Stimulated activated effector memory CD8-positive, alpha-beta T cell treated with anti-CD3 and anti-CD28 coated beads, Interleukin-12 subunit alpha, Interleukin-12 subunit beta, amount 100 ng/mL, for 72 hours (primary cell): ENCODE data around the gene RNF180.

Experiments used
- ATAC-seq: fragments of 150-1000 bp; cut with Tn5 transposase; 2 replicates; pipeline ENCODE4 v1.10.0; 2021
- DNase-seq, 2 donors: peaks; one replicate each; pipeline ENCODE4 v3.0.0; 2021 to 2022; ENCODE audit warnings: low spot score in 2 of 2
- H3K27ac Mint-ChIP-seq: one replicate; pipeline ENCODE4 v1.8.0; 2022; ENCODE audit warnings: mild to moderate bottlenecking, mixed read lengths
- H3K36me3 Mint-ChIP-seq: one replicate; pipeline ENCODE4 v1.8.0; 2022; ENCODE audit warnings: mild to moderate bottlenecking, mixed read lengths
- H3K4me1 Mint-ChIP-seq: one replicate; pipeline ENCODE4 v1.8.0; 2022; ENCODE audit warnings: mixed read lengths
- H3K4me3 Mint-ChIP-seq: one replicate; pipeline ENCODE4 v1.8.0; 2022; ENCODE audit warnings: mild to moderate bottlenecking, mixed read lengths
- H3K9me3 Mint-ChIP-seq: one replicate; pipeline ENCODE4 v1.8.0; 2022; ENCODE audit warnings: mixed read lengths

The RNF180 gene, protein sequence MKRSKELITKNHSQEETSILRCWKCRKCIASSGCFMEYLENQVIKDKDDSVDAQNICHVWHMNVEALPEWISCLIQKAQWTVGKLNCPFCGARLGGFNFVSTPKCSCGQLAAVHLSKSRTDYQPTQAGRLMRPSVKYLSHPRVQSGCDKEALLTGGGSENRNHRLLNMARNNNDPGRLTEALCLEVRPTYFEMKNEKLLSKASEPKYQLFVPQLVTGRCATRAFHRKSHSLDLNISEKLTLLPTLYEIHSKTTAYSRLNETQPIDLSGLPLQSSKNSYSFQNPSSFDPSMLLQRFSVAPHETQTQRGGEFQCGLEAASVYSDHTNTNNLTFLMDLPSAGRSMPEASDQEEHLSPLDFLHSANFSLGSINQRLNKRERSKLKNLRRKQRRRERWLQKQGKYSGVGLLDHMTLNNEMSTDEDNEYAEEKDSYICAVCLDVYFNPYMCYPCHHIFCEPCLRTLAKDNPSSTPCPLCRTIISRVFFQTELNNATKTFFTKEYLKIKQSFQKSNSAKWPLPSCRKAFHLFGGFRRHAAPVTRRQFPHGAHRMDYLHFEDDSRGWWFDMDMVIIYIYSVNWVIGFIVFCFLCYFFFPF

DNA sequence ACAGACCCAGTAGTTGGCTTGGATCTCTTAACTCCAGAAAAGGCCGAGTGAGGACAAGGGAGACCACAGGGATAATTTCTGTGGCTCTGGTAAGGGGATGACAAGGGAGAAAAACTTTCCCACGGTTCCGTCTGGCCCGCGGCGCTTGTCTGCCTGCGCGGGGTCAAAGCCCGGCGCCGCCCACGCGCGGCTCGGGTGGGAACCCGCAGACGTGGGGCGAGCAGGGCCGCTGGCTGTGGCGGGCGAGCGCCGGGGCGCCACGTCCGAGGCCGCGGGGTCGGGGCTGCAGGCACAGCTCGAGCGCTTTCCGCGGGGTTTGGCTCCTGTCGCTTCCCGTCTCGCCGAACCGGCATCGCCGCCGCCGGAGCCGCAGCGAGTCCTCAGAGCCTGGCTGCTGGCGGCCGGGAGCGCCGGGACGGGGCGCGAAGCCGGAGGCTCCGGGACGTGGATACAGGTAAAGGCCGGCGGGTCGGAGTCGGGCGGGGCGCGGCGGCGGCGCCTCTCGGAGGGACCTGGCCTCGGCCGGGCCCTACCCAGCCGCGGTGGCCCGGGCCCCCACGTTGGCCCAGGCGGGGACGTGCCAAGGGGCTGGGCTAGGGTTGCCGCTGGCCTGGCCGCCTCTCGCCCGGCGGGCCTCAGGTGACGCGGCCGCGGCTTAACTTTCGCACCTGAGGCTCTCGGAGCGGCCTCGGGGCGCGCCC, at the start of gene RNF180:
Gene RNF180 (plus strand): TSS at position 344 of the 701 bp plus-strand sequence. CDS start 34,965 bp downstream, outside the sequence.
- DNase-seq (no peak), ATAC-seq (no peak)
- Mint-ChIP-seq H3K9me3 (no peaks in the 10 kb centered on the region), H3K27ac (no peak within 1 kb of the TSS), H3K4me3 (no peak within 1 kb of the TSS), H3K36me3 (no peaks in the 10 kb centered on the region), H3K4me1 (no peaks in the 10 kb centered on the region)

DNA sequence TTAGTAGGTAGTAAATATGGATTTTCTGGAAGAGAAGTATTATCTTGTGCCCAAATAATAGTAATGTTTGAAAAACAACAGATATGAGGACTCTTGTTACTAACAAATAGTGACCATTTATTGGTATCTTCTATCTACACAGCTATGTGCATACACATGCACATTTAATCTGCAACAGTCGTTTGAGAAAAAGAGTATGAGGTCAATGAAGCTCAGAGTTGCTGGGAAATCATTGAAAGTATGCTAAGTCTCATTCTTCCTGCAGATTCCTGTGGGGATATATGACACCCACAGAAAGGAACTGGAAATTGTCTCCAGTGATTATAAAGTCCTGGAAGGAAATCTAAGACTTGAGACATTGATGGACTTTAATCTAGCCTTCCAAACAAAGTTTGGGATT, 40.1 kb upstream of the RNF180 start:
- Mint-ChIP-seq H3K9me3 (peaks cover 3% of the 10 kb centered on the region), H3K4me1 (no peaks in the 10 kb centered on the region), H3K27ac (no peak overlapping the region), H3K4me3 (no peak overlapping the region), H3K36me3 (no peaks in the 10 kb centered on the region)
- ATAC-seq = no peak
- DNase-seq = no peak

DNA sequence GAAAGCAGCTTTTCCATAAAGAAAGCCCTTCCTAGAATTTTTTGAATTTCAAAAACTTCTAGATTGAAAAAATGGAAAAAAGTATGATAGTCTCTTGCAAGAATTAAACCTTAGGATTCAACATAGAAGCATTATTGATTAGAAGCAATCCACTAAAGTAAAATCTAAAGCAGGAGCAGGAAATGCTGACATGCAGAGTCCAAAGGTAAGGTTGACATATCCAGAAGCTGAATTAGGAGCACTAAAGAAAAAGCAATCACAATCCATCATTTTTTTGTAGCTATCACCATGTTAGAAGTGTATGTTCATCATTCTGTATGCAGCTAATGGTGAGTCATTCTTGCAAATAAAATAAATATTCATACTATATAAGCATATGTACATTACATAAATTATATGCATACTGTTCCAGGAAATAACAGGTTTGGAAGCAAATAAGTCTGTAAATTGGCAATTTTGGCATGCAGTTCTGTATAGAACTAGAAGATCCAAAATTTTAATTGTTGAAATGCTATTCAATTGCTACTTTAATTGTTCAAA, 39.4 kb upstream of the RNF180 start:
- Mint-ChIP-seq H3K4me3 (no peak overlapping the region), H3K9me3 (no peaks in the 10 kb centered on the region), H3K36me3 (no peaks in the 10 kb centered on the region), H3K4me1 (no peaks in the 10 kb centered on the region), H3K27ac (no peak overlapping the region)
- ATAC-seq = no peak
- no peak for DNase-seq

DNA sequence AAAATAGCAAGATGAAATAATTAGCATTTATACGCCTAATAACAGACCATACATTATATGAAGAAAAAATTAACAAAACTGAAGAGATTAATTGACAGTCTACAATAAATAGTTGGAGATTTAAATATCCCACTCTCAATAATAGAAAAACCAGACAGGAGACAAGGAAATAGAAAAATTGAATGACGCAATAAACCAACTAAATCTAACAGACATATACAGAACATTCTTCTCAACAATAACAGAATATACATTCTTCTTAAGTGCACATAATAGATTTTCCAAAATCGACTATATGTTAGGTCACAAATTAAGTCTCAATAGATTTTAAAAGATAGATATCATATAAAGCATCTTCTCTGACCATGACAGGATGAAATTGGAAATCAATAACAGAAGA, 25.6 kb upstream of the RNF180 start:
- H3K36me3 Mint-ChIP-seq = no peaks in the 10 kb centered on the region
- no peaks in the 10 kb centered on the region for H3K4me1 Mint-ChIP-seq

DNA sequence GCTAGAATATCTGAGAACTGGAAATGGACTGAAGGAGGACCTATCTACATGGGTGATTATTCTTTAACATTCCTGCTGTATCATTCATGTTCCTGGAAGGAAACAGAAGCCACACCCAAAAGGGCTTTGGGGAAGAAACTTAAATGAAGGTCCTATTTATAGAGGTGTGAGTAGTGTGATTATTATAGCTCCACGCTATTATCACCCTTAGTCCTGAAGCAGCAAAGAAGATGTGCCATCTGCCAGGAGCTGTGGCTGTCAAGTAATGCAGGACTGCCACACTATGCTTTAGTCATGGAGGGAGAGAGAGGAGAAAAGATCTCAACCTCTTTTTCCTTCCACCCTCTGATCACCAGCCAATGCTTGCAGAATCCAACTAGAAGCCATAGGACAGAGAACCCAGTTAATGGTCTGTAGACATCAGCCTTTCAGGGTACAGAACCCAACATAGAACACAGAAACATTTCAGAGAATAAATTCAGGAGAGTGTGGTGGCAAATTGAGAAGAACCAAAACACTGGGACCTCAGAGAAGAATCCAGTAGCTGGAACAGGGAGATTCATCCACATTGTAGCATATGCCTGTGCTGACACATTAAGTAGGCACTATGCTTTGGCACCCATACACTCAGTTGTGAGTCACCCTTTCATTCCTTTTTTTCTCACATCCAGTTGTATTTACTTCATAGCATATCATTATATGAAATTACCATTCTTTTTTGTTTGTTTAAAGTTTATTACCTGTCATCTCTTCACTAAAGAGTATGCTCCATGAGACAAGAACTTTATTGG, 21.0 kb upstream of the RNF180 start:
- Mint-ChIP-seq H3K4me3 (no peak overlapping the region), H3K36me3 (no peaks in the 10 kb centered on the region)
- no peak for DNase-seq

More for the DNA sequence above, 25.6 kb upstream of the RNF180 start:
- Mint-ChIP-seq H3K4me3 (no peak overlapping the region), H3K27ac (no peak overlapping the region), H3K9me3 (peaks cover 13% of the 10 kb centered on the region)
- no peak for DNase-seq
- ATAC-seq = no peak

DNA sequence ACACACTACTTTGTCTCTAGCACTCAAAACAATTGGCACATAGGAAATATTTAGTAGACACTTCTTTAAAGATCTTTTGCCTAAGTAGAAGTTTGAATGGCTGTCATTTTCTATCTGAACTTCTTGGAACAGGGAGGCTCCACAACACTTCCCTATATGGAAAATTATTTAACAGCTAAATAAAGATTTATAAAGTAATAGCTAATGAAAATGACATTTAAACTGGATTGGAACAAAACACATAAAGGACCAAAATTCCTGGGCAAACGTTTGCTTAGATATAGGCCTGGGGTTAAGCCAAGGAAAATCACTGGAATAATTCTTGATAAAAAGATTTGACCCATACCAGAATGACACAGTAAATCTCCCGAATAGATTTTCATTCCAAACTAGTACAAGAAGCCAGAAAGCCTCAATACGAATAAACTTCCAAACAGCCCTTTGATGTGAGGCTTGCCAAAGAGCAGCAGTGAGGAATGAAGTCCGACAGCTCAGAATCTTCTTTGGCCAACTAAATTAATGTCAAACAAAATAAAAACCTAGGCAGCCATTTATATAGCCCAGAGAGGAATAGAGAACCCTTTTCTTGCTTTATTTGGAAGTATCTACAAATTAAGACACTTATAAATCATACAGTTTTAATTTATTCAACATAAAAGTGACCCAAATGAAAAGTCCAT, 20.3 kb upstream of the RNF180 start:
- no peak for DNase-seq
- ATAC-seq = no peak
- no peaks in the 10 kb centered on the region for H3K9me3 Mint-ChIP-seq
- H3K27ac Mint-ChIP-seq = no peak overlapping the region
- no peaks in the 10 kb centered on the region for H3K4me1 Mint-ChIP-seq
- H3K36me3 Mint-ChIP-seq = no peaks in the 10 kb centered on the region
- H3K4me3 Mint-ChIP-seq = no peak overlapping the region

More for the DNA sequence above, 21.0 kb upstream of the RNF180 start:
- peaks cover 4% of the 10 kb centered on the region for H3K9me3 Mint-ChIP-seq
- no peak for ATAC-seq
- H3K4me1 Mint-ChIP-seq = no peaks in the 10 kb centered on the region
- H3K27ac Mint-ChIP-seq = no peak overlapping the region

DNA sequence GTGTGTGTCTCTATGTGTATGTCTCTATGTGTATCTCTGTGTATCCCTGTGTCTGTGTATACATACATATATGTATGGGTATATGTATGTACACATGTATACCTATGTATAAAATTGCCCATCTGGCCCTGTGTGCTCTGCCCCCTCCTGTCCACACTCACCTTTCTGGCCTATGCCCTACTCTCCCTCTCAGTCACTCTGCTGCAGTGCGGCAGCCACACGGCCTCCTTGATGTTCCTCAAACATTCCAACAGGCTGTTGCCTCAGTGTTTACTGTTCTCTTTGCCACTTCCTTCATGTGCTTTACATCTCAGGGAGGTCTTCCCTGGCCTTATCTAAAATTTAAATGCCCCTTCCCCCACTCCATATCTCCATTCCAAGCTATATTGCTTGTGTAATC, 18.3 kb upstream of the RNF180 start:
- no peaks in the 10 kb centered on the region for H3K36me3 Mint-ChIP-seq
- ATAC-seq (peak; percentile 29), DNase-seq (no peak)
- no peak overlapping the region for H3K27ac Mint-ChIP-seq
- H3K4me3 Mint-ChIP-seq = no peak overlapping the region
- H3K4me1 Mint-ChIP-seq = no peaks in the 10 kb centered on the region
- peaks cover 2% of the 10 kb centered on the region for H3K9me3 Mint-ChIP-seq

DNA sequence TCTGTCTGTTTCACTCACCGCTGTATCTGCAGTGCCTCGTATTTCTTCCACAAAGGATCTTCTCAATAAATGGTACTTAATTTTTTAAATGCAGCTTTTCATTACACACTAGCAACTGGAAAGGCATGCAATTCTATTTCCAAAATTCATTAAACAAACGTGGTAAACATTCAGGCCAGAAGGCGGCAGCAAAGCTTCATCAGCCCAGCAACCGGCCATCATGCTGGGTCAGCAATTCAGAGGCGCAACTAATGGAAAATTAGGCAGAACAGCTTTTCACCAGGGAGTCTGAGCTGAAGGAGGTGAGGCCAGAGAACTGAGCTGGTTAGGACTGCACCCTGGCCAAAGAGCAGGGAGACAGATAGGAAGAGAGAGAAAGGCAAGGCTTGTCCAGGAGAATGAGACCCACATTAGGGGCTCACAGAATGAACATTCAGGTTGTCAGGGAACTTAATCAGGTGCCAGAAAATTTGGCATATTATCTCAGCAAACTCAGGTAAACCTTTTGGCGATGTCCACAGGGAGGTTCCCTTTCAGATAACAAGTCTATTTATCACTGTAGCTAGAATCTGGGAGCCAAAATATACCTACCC, 17.7 kb upstream of the RNF180 start:
- no peak overlapping the region for H3K4me3 Mint-ChIP-seq
- ATAC-seq (no peak), DNase-seq (no peak)
- H3K27ac Mint-ChIP-seq = no peak overlapping the region
- no peaks in the 10 kb centered on the region for H3K36me3 Mint-ChIP-seq
- H3K4me1 Mint-ChIP-seq = no peaks in the 10 kb centered on the region
- peaks cover 7% of the 10 kb centered on the region for H3K9me3 Mint-ChIP-seq

DNA sequence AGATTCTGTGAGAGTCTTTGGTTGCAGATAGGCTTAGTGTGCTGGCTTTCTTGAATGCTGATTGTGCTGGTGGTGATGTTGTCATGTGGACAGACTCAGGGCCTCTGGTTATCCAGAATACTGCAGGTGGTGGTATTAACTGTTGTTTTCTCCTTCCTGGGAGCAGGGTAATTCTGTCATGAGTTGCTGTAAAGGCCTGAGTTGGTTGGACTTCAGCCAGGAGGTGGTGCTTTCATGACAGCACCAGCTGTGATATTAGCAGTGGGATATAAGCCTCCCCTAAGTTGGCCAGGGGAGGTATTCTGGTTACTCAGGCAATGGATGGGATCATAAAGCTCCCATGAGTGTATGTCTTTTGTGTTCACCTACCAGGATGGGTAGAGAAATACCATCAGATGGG, 16.4 kb upstream of the RNF180 start:
- no peak overlapping the region for H3K4me3 Mint-ChIP-seq
- no peaks in the 10 kb centered on the region for H3K36me3 Mint-ChIP-seq
- no peaks in the 10 kb centered on the region for H3K4me1 Mint-ChIP-seq
- no peak overlapping the region for H3K27ac Mint-ChIP-seq
- DNase-seq (no peak), ATAC-seq (no peak)
- peaks cover 14% of the 10 kb centered on the region for H3K9me3 Mint-ChIP-seq

DNA sequence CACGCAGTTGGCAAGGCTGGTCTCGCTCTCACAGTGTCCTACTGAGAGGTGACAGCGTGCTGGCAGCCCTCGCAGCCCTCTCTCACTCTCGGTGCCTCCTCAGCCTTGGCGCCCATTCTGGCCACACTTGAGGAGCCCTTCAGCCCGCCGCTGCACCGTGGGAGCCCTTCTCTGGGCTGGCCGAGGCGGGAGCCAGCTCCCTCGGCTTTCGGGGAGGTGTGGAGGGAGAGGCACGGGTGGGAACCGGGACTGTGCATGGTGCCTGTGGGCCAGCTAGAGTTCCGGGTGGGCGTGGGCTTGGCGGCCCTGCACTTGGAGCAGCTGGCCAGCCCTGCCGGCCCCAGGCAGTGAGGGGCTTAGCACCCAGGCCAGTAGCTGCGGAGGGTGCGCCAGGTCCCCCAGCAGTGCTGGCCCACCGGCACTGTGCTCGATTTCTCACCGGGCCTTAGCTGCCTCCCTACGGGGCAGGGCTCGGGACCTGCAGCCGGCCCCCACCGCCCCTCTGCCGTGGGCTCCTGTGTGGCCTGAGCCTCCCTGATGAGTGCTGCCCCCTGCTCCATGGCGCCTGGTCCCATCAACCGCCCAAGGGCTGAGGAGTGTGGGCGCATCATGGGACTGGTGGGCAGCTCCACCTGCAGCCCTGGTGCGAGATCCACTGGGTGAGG, 15.7 kb upstream of the RNF180 start:
- Mint-ChIP-seq H3K9me3 (peaks cover 18% of the 10 kb centered on the region), H3K27ac (no peak overlapping the region), H3K36me3 (no peaks in the 10 kb centered on the region), H3K4me3 (no peak overlapping the region), H3K4me1 (no peaks in the 10 kb centered on the region)
- DNase-seq (no peak), ATAC-seq (no peak)

DNA sequence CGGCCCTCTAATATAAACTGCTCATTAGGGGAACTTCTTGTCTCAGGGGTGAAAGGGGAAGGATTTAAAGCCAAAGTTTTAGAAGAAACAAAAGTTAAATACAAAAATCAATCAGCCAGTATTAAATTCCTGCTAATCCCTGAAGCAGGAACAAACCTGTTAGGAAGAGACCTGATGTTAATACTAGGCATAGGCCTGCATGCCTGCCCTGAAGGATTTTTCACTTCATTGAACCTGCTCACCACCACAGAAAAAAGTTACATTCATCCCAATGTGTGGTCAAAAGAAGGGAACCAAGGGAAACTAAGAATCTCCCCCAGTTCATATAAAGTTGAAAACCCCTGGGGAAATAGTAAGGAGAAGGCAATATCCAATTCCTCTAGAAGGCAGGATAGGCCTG, 9.4 kb upstream of the RNF180 start:
- H3K27ac Mint-ChIP-seq = no peak overlapping the region
- DNase-seq = no peak
- H3K4me3 Mint-ChIP-seq = no peak overlapping the region
- ATAC-seq = no peak
- no peaks in the 10 kb centered on the region for H3K4me1 Mint-ChIP-seq
- H3K36me3 Mint-ChIP-seq = no peaks in the 10 kb centered on the region
- H3K9me3 Mint-ChIP-seq = peaks cover 21% of the 10 kb centered on the region

DNA sequence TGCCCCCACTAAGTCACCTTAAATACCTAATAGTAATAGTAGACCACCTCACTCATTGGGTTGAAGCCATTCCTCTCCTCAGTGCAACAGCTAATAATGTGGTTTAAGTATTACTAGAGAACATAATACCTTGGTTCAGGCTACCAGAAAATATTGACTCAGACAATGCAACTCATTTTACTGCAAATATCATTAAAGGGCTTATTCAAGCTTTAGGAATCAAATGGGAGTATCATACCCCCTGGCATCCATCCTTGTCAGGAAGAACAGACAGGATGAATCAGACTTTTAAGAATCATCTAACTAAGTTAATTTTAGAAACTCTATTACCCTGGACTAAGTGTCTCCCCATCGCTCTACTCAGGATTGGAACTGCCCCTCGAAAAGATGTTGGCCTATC, 6.8 kb upstream of the RNF180 start:
- H3K4me1 Mint-ChIP-seq = no peaks in the 10 kb centered on the region
- DNase-seq (no peak), ATAC-seq (no peak)
- peaks cover 11% of the 10 kb centered on the region for H3K9me3 Mint-ChIP-seq
- H3K27ac Mint-ChIP-seq = no peak overlapping the region
- H3K4me3 Mint-ChIP-seq = no peak overlapping the region
- H3K36me3 Mint-ChIP-seq = no peaks in the 10 kb centered on the region

DNA sequence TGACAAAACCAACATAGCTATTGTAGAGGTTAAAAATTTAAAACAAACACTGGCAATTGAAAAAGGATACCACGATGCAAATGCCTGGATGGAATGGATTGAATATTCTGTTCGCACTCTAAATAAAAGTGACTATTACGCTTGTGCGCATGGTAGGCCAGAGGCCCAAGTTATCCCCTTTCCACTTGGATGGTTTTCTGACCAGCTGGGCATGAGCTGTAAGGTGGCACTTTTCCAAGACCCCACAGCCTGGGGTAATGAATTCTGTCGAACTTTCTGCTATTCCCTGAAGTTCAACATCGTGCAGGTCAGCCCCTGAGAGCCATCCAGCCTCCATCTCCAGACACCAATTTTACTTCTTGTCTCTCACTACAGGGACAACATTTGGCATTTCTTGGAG, 5.4 kb upstream of the RNF180 start:
- H3K9me3 Mint-ChIP-seq = peaks cover 3% of the 10 kb centered on the region
- ATAC-seq (no peak), DNase-seq (no peak)
- H3K36me3 Mint-ChIP-seq = no peaks in the 10 kb centered on the region
- no peak overlapping the region for H3K4me3 Mint-ChIP-seq
- no peak overlapping the region for H3K27ac Mint-ChIP-seq
- no peaks in the 10 kb centered on the region for H3K4me1 Mint-ChIP-seq

DNA sequence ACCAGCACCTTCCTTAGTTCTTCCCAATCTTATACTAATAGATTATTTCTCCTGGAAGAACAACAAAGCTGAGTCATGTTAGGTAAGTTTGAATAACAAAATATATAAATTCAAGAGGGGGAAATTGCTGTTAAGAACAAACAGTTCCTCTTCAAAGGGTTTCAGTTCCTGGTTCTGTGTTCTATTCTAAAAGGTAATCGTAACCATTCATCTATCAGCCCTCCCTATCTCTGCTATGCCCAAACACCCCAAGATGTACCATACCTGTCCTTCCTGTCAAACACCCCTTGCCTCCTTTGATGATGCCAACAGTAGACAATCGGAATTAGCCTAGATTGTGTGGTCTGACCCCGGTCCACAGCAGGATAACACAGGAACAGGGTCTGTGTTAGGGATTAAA, 4.2 kb upstream of the RNF180 start:
- DNase-seq (no peak), ATAC-seq (no peak)
- no peak overlapping the region for H3K27ac Mint-ChIP-seq
- no peak overlapping the region for H3K4me3 Mint-ChIP-seq
- no peaks in the 10 kb centered on the region for H3K36me3 Mint-ChIP-seq
- peaks cover 3% of the 10 kb centered on the region for H3K9me3 Mint-ChIP-seq
- no peaks in the 10 kb centered on the region for H3K4me1 Mint-ChIP-seq
